ENCODE data around the gene METTL16.

- TF ChIP-seq, protein P1, sequence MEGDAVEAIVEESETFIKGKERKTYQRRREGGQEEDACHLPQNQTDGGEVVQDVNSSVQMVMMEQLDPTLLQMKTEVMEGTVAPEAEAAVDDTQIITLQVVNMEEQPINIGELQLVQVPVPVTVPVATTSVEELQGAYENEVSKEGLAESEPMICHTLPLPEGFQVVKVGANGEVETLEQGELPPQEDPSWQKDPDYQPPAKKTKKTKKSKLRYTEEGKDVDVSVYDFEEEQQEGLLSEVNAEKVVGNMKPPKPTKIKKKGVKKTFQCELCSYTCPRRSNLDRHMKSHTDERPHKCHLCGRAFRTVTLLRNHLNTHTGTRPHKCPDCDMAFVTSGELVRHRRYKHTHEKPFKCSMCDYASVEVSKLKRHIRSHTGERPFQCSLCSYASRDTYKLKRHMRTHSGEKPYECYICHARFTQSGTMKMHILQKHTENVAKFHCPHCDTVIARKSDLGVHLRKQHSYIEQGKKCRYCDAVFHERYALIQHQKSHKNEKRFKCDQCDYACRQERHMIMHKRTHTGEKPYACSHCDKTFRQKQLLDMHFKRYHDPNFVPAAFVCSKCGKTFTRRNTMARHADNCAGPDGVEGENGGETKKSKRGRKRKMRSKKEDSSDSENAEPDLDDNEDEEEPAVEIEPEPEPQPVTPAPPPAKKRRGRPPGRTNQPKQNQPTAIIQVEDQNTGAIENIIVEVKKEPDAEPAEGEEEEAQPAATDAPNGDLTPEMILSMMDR (conservative IDR thresholded peaks at IDR 0.05; ENCODE audit: low read depth in 2 of 2): no peak
- no peak for TF ChIP-seq STAT1 (IDR thresholded peaks at IDR 0.05; ENCODE audit: unreplicated experiment)
- no peak for TF ChIP-seq ZNF114 (CRISPR knock-in tag; IDR thresholded peaks at IDR 0.05)
These were observed 59.4 kb downstream of the METTL16 start for GRCh38 chr17:2452216-2452750.

All from GM23338 (cell line).